NT2/D1 (cell line): ENCODE data around the gene MVP.

ENCODE experiments used
- YY1 ChIP-seq: IDR thresholded peaks from 2 replicates; pipeline ENCODE4 v1.6.1; 2011; ENCODE audit not compliant: insufficient read length, insufficient read depth
- ZNF274 ChIP-seq: IDR thresholded peaks from 2 replicates; pipeline ENCODE4 v1.6.1; 2011; ENCODE audit warnings: mild to moderate bottlenecking, low read depth, low read length

DNA sequence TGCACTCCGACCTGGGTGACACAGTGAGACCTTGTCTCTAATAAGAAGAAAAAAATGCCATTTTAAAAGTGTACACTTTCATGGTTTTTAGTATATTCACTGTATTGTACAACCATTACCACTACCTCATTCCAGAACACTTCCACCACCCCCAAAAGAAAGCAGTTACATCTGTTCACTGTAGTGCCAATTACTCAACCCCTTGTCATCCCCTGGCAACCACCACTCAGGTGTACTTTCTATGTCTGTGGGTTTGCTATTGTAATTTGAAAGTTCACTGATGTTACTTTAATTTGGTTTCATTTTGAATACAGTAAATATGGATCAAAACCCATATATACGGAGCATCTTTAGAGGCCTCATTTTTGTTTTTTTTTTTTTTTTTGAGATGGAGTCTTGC, 36.1 kb upstream of the MVP start:
- TF ChIP-seq YY1 (no peak), ZNF274 (no peak)
